ENCODE data around the gene LSAMP.

GRCh38 chr3:116417151-116417550 is 28.1 kb downstream of the LSAMP start:
- TF ChIP-seq CTCF (IDR thresholded peaks at IDR 0.05) (no peak), POLR2A (IDR thresholded peaks at IDR 0.05) (no peak)
